Measurements from ENCODE around the gene ADA. TPM values are rescaled to one million over a fixed set of nuclear protein-coding genes. Genes with fewer than 3 reads are reported as not detected.
"Not testable (repeated sequence)": the region's sequence is repeated elsewhere in the genome, so short reads cannot be mapped to it uniquely, and the experiment has no call there.

Gene ADA
- total RNA-seq, 1 donor from 2014 or later, result 67.5 TPM

DNA sequence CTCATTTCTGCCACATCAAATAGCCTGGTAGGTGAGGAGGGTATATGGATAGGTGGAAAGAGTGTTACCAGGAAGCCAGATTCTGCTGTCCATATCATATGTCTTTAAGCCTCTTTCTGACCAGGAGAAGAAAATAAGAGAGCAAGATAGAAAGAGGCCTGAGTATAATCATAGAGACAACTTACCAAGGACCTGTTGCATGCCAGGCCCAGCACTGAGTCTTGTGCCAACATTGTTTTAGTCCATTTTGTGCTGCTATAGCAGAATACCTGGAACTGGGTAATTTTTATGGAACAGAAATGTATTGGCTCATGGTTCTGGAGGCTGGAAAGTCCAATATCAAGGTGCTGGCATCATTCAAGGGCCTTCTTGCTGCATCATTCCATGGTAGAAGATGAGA, 7.3 kb upstream of the ADA start:
- Histone ChIP-seq H3K9ac (ENCODE audit: low read length) (no peak overlapping the region), H4K20me1 (ENCODE audit: insufficient read depth, low read length) (no peaks in the 10 kb centered on the region), H3K4me1 (ENCODE audit: insufficient read depth, low read length) (no peaks in the 10 kb centered on the region), H3K4me2 (ENCODE audit: low read length) (no peak overlapping the region), H2AFZ (ENCODE audit: low read depth, low read length) (no peak overlapping the region), H3K4me3 (ENCODE audit: insufficient read depth, low read depth, low read length) (no peak overlapping the region), H3K79me2 (ENCODE audit: insufficient read depth, low read length) (no peaks in the 10 kb centered on the region), H3K36me3 (ENCODE audit: insufficient read depth, low read length) (no peaks in the 10 kb centered on the region), H3K9me3 (ENCODE audit: insufficient read depth, low read depth, low read length) (peaks cover 4% of the 10 kb centered on the region), H3K27me3 (ENCODE audit: insufficient read depth, low read length) (peaks cover 17% of the 10 kb centered on the region), H3K27ac (ENCODE audit: low read depth, low read length) (no peak overlapping the region)
- Mint-ChIP-seq H3K4me3 (ENCODE audit: unreplicated experiment) (no peak overlapping the region), H3K27me3 (ENCODE audit: low read depth, unreplicated experiment) (peaks cover 15% of the 10 kb centered on the region), H3K9me3 (ENCODE audit: unreplicated experiment) (peaks cover 5% of the 10 kb centered on the region), H3K27ac (ENCODE audit: unreplicated experiment) (no peak overlapping the region), H3K36me3 (ENCODE audit: low read depth, unreplicated experiment) (peaks cover 6% of the 10 kb centered on the region), H3K4me1 (ENCODE audit: low read depth, unreplicated experiment) (peaks cover 3% of the 10 kb centered on the region)
- FAIRE-seq, result no peak
- DNase-seq (ENCODE audit: low read depth), result no peak
- no peak for TF ChIP-seq EZH2 (IDR thresholded peaks at IDR 0.05; ENCODE audit: insufficient read depth, low read length)
- TF ChIP-seq, protein P1, sequence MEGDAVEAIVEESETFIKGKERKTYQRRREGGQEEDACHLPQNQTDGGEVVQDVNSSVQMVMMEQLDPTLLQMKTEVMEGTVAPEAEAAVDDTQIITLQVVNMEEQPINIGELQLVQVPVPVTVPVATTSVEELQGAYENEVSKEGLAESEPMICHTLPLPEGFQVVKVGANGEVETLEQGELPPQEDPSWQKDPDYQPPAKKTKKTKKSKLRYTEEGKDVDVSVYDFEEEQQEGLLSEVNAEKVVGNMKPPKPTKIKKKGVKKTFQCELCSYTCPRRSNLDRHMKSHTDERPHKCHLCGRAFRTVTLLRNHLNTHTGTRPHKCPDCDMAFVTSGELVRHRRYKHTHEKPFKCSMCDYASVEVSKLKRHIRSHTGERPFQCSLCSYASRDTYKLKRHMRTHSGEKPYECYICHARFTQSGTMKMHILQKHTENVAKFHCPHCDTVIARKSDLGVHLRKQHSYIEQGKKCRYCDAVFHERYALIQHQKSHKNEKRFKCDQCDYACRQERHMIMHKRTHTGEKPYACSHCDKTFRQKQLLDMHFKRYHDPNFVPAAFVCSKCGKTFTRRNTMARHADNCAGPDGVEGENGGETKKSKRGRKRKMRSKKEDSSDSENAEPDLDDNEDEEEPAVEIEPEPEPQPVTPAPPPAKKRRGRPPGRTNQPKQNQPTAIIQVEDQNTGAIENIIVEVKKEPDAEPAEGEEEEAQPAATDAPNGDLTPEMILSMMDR (IDR thresholded peaks at IDR 0.05; ENCODE audit: insufficient read depth, low read depth, low read length), result no peak

DNA sequence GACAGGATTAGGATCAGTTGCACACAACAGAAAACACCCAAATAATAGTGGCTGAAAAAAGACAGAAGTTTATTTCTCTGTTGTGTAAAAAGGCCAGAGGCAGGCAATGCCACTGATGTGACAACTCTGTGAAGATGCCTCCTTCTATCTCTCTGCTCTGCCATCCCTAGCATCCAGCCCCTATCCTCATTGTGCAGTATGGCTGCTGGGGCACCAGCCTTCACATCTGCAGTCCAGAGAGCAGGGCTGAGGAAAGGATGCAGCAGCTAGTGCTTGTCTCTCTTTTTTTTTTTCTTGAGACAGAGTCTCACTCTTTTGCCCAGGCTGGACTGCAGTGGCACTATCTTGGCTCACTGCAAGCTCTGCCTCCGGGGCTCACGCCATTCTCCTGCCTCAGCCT, 6.4 kb upstream of the ADA start:
- no peaks in the 10 kb centered on the region for H4K20me1 ChIP-seq (ENCODE audit: insufficient read depth, low read length)
- TF ChIP-seq EZH2 (IDR thresholded peaks at IDR 0.05; ENCODE audit: insufficient read depth, low read length), result no peak
- Mint-ChIP-seq H3K4me1 (ENCODE audit: low read depth, unreplicated experiment) (peaks cover 6% of the 10 kb centered on the region), H3K27ac (ENCODE audit: unreplicated experiment) (no peak overlapping the region), H3K9me3 (ENCODE audit: unreplicated experiment) (peaks cover 5% of the 10 kb centered on the region), H3K36me3 (ENCODE audit: low read depth, unreplicated experiment) (peaks cover 6% of the 10 kb centered on the region), H3K4me3 (ENCODE audit: unreplicated experiment) (no peak overlapping the region), H3K27me3 (ENCODE audit: low read depth, unreplicated experiment) (peaks cover 15% of the 10 kb centered on the region)
- H2AFZ ChIP-seq (ENCODE audit: low read depth, low read length), result no peak overlapping the region
- no peak overlapping the region for H3K4me2 ChIP-seq (ENCODE audit: low read length)
- H3K79me2 ChIP-seq (ENCODE audit: insufficient read depth, low read length), result no peaks in the 10 kb centered on the region
- H3K36me3 ChIP-seq (ENCODE audit: insufficient read depth, low read length), result no peaks in the 10 kb centered on the region
- peaks cover 4% of the 10 kb centered on the region for H3K9me3 ChIP-seq (ENCODE audit: insufficient read depth, low read depth, low read length)
- H3K27ac ChIP-seq (ENCODE audit: low read depth, low read length), result no peak overlapping the region
- no peak for FAIRE-seq
- no peak for DNase-seq (ENCODE audit: low read depth)
- peaks cover 15% of the 10 kb centered on the region for H3K27me3 ChIP-seq (ENCODE audit: insufficient read depth, low read length)
- H3K9ac ChIP-seq (ENCODE audit: low read length), result no peak overlapping the region
- no peak overlapping the region for H3K4me3 ChIP-seq (ENCODE audit: insufficient read depth, low read depth, low read length)
- H3K4me1 ChIP-seq (ENCODE audit: insufficient read depth, low read length), result no peaks in the 10 kb centered on the region

DNA sequence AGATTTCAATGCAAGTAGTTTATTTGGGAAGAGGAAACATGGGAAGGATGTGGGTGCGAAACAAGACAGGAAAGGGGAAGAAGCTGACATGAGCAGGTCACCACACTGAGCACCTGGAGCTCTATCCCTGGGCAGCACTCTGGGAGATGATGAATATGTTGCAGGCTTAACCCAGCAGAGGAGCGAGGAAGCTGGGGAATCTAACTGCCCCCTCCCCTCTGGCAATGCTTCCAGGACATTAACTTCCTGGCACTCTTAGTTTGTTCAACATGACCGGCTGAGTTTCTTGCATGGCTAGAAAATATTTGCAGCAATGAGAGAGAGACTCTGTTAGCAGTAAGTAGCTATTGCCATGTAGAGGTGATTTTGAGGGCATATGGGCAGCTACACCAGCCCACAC, 4.9 kb upstream of the ADA start:
- Histone ChIP-seq H3K9me3 (ENCODE audit: insufficient read depth, low read depth, low read length) (peaks cover 4% of the 10 kb centered on the region), H3K79me2 (ENCODE audit: insufficient read depth, low read length) (no peaks in the 10 kb centered on the region), H3K4me1 (ENCODE audit: insufficient read depth, low read length) (peaks cover 7% of the 10 kb centered on the region), H3K9ac (ENCODE audit: low read length) (no peak overlapping the region), H3K4me2 (ENCODE audit: low read length) (no peak overlapping the region), H3K36me3 (ENCODE audit: insufficient read depth, low read length) (no peaks in the 10 kb centered on the region), H4K20me1 (ENCODE audit: insufficient read depth, low read length) (no peaks in the 10 kb centered on the region), H3K4me3 (ENCODE audit: insufficient read depth, low read depth, low read length) (no peak overlapping the region), H3K27ac (ENCODE audit: low read depth, low read length) (no peak overlapping the region), H2AFZ (ENCODE audit: low read depth, low read length) (no peak overlapping the region), H3K27me3 (ENCODE audit: insufficient read depth, low read length) (peaks cover 15% of the 10 kb centered on the region)
- Mint-ChIP-seq H3K36me3 (ENCODE audit: low read depth, unreplicated experiment) (peaks cover 4% of the 10 kb centered on the region), H3K4me3 (ENCODE audit: unreplicated experiment) (no peak overlapping the region), H3K27me3 (ENCODE audit: low read depth, unreplicated experiment) (peaks cover 15% of the 10 kb centered on the region), H3K9me3 (ENCODE audit: unreplicated experiment) (peaks cover 5% of the 10 kb centered on the region), H3K27ac (ENCODE audit: unreplicated experiment) (no peak overlapping the region), H3K4me1 (ENCODE audit: low read depth, unreplicated experiment) (peaks cover 6% of the 10 kb centered on the region)
- FAIRE-seq, result no peak
- no peak for TF ChIP-seq EZH2 (IDR thresholded peaks at IDR 0.05; ENCODE audit: insufficient read depth, low read length)
- TF ChIP-seq, protein P1 (IDR thresholded peaks at IDR 0.05; ENCODE audit: insufficient read depth, low read depth, low read length), result no peak
- no peak for DNase-seq (ENCODE audit: low read depth)

DNA sequence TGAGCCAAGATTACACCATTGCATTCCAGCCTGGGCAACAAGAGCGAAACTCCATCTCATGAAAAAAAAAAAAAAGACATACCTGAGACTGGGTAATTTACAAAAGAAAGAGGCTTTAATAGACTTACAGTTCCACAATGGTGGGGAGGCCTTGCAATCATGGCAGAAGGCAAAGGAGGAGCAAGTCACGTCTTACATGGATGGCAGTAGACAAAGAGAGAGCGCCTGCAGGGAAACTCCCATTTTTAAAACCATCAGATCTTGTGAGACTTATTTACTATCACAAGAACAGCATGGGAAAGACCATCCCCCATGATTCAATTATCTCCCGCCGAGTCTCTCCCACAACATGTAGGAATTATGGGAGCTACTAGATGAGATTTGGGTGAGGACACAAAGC, 2.7 kb upstream of the ADA start:
- not testable (repeated sequence) for H3K9me3 Mint-ChIP-seq (ENCODE audit: unreplicated experiment); H3K4me2 ChIP-seq (ENCODE audit: low read length); H3K27ac ChIP-seq (ENCODE audit: low read depth, low read length); H3K36me3 Mint-ChIP-seq (ENCODE audit: low read depth, unreplicated experiment); H3K4me3 ChIP-seq (ENCODE audit: insufficient read depth, low read depth, low read length); H3K9me3 ChIP-seq (ENCODE audit: insufficient read depth, low read depth, low read length); FAIRE-seq; H3K36me3 ChIP-seq (ENCODE audit: insufficient read depth, low read length); H3K4me3 Mint-ChIP-seq (ENCODE audit: unreplicated experiment); H3K27ac Mint-ChIP-seq (ENCODE audit: unreplicated experiment); H3K9ac ChIP-seq (ENCODE audit: low read length); DNase-seq (ENCODE audit: low read depth); H3K4me1 Mint-ChIP-seq (ENCODE audit: low read depth, unreplicated experiment); H2AFZ ChIP-seq (ENCODE audit: low read depth, low read length); H4K20me1 ChIP-seq (ENCODE audit: insufficient read depth, low read length); H3K79me2 ChIP-seq (ENCODE audit: insufficient read depth, low read length)
- Histone ChIP-seq H3K4me1 (ENCODE audit: insufficient read depth, low read length) (peaks cover 17% of the 10 kb centered on the region), H3K27me3 (ENCODE audit: insufficient read depth, low read length) (peaks cover 15% of the 10 kb centered on the region)
- peaks cover 11% of the 10 kb centered on the region for H3K27me3 Mint-ChIP-seq (ENCODE audit: low read depth, unreplicated experiment)
